Smooth muscle cell of the brain vasculature (primary cell): ENCODE data around the gene NT5C3B.
"Not testable (repeated sequence)": the region's sequence is repeated elsewhere in the genome, so short reads cannot be mapped to it uniquely, and the experiment has no call there.

Experiments used
- DNase-seq: peaks from one replicate; pipeline ENCODE4 v3.0.0-alpha.2; 2012; ENCODE audit warnings: low read depth, low spot score

NT5C3B gene

GRCh38 chr17:41839448-41839847 lies 3.4 kb upstream of the NT5C3B start:
- DNase-seq = not testable (repeated sequence)

GRCh38 chr17:41837761-41838538 lies 1.9 kb upstream of the NT5C3B start, which contains the start of gene KLHL10:
Gene KLHL10, plus strand, starts transcription at chr17:41837825. Its CDS starts 108 bp downstream, at chr17:41837933.
- no peak for DNase-seq

GRCh38 chr17:41836550-41837196 lies 641 bp upstream of the NT5C3B start:
- DNase-seq = no peak

- no peak for DNase-seq
These were observed 725 bp downstream of the NT5C3B start for GRCh38 chr17:41835214-41835799.

- not testable (repeated sequence) for DNase-seq
These were observed 6.1 kb downstream of the NT5C3B start for GRCh38 chr17:41829961-41830360.

- DNase-seq = no peak
These were observed 10.7 kb downstream of the NT5C3B start for GRCh38 chr17:41825175-41825845.

GRCh38 chr17:41824086-41824485 lies 11.9 kb downstream of the NT5C3B start:
- no peak for DNase-seq

GRCh38 chr17:41823580-41823979 lies 12.5 kb downstream of the NT5C3B start:
- no peak for DNase-seq

GRCh38 chr17:41823141-41823524 lies 12.9 kb downstream of the NT5C3B start:
- DNase-seq = no peak

GRCh38 chr17:41822216-41823140 lies 13.6 kb downstream of the NT5C3B start:
- DNase-seq = no peak

- DNase-seq = no peak
These were observed 14.3 kb downstream of the NT5C3B start for GRCh38 chr17:41821776-41822175.

GRCh38 chr17:41818024-41818423 lies 18.0 kb downstream of the NT5C3B start:
- DNase-seq = no peak

GRCh38 chr17:41816637-41817320 lies 19.3 kb downstream of the NT5C3B start:
- DNase-seq = no peak

- no peak for DNase-seq
These were observed 21.8 kb downstream of the NT5C3B start for GRCh38 chr17:41814195-41814594.

GRCh38 chr17:41813699-41814124 lies 22.3 kb downstream of the NT5C3B start:
- DNase-seq = no peak

GRCh38 chr17:41813152-41813680 lies 22.8 kb downstream of the NT5C3B start:
- no peak for DNase-seq

- DNase-seq = peak; percentile 77
These were observed 23.5 kb downstream of the NT5C3B start, which contains the start of gene FKBP10 for GRCh38 chr17:41812381-41813151. Gene FKBP10, plus strand, starts transcription at chr17:41813004. Its CDS starts 31 bp downstream, at chr17:41813035.

- DNase-seq = no peak
These were observed 24.3 kb downstream of the NT5C3B start, which contains the start of gene P3H4 for GRCh38 chr17:41811549-41812380. Gene P3H4, minus strand, starts transcription at chr17:41811949. Its CDS starts 34 bp downstream, at chr17:41811915.
